Activated T-helper 1 cell treated with Interleukin-2 at 50 U/mL for 16 hours (primary cell): ENCODE data around the gene BLOC1S3.

Experiments used
- DNase-seq: peaks from one replicate; pipeline ENCODE4 v3.0.0-alpha.2; 2020; ENCODE audit warnings: low read depth

BLOC1S3 gene

DNA sequence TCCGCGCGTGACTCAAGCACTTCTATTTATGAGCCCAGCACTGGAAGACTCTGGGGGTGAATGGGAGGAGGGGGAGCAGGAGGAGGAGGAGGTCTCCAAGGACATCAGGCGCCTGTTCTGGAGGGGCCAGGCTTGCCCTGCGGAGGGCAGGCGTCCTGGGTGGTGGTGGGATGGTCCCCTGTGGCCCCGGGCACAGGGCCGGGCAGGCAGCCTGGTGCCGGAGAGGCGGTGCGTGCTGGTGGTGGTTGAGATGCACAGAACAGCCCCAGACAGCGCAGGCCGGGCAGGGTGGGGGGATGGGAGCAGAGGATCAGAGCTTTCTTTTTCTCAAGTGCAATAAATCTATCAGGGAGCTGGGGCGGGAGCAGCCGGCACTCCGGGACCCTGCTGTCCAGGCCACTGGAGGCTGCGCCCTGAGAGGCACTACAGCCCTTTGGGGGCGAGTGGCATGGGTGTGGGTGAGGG is 31.8 kb upstream of the BLOC1S3 start:
- no peak for DNase-seq

DNA sequence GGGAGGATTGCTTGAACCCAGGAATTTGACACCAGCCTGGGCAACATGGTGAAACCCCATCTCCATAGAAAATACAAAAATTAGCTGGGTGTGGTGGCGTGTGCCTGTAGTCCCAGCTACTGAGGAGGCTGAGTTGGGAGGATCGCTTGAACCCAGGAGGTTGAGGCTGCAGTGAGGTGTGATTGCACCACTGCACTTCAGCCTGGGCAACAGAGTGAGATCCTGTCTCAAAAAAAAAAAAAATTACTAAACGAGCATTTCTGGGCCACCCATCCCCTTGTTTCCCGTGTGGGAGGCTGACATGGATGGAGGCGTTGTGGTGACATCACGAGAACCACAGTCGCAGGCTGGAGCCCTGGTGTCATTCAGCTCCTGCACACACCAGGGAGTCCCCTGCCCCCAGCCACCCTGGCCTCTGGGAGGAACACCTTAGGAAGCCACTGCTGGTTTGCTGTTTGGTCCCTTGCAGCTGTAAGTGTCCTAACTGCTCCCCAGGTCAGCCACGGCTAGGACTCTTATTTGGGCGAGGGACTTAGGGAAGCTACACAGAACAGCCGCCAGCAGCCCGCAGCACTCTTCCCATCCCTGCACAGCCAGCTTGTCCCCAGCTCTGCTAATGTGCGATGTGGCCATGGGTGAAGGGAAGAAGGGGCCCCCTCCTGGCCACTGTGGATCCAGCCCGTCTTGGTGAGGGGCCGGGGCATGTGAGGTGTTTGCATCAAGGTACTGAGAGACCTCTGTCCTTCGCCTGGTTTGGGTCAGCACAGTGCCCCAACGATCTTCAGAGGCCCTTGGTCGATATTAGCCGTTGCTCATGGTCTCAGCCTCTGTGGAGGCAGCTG is 30.5 kb upstream of the BLOC1S3 start:
- DNase-seq = no peak

- DNase-seq = no peak
These were observed 29.5 kb upstream of the BLOC1S3 start for GRCh38 chr19:45149129-45149528.

DNA sequence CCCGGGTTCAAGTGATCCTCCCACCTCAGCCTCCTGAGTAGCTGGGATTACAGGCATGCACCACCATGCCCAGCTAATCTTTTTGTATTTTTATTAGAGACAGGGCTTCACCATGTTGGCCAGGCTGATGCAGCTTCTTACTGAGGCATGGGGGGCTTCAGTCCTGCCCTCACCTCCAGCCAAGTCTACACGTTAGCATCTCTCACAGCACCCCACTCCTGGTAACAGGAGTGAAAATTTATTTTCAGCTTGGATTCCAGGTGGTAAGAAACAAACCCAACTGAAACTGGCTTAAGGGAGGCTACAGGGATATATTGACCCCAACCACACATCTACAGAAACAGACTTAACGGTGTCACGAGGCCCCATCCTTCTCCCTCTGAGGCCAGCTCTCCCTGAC is 28.4 kb upstream of the BLOC1S3 start:
- DNase-seq = no peak

- DNase-seq = no peak
These were observed 27.8 kb upstream of the BLOC1S3 start for GRCh38 chr19:45150751-45151281.

DNA sequence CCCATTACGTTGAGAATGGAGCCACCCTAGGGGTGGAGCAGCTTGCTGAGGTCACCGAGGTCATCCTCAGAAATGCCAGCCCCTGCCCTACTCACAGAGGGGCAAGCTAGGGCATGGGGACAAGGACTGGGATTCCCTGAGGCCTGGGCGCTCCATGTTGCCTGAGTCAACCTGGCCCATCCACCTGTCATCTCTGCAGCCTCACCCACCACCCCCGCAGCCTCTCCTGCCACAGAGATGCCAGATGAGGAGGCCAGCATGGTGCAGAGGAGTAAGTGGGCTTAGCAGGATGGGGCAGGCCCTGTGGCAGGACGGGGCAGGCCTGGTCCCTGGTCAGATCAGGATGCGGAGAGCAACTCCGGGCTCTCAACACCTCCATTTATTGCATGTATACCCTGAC is 27.3 kb upstream of the BLOC1S3 start:
- DNase-seq = no peak

- DNase-seq = no peak
These were observed 26.6 kb upstream of the BLOC1S3 start for GRCh38 chr19:45151821-45152503.

DNA sequence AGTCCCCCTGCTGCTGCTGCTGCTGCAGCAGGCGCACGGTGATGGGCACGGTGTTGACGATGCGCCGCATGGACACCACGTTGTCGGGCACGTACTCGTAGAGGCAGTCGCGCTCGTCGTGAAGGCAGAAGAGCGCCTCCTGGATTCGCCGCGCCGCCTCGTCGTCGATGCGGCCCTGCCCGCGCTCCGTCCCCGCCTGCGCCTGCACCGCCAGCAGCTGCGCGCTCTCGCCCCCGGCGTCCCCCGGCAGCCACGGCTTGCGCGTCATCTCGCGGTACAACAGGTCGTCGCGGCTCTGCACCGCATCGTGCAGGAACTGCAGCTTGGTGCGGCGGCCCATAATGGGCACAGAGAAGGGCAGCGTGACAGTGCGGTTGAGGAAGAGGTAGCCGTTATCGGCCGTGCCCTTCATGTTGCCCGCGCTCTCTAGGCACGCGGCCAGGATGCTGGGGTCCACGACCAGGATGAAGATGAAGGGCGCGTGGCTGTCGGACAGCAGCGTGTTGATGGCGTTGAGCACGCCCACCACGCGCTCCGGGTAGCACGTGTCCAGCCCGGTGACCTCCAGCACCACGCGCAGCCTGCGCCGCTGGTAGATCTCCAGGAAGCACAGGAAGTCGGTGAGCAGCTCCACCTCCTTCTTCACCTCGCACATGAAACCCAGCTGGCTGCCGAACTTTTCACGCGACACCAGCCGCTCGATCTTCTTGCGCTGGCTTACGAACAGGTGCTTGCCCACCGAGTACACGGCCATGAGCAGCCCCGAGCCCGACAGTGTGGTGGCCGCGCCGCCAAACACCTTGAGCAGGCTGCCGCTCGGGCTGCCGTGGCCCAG is 25.9 kb upstream of the BLOC1S3 start:
- peak; percentile 25 for DNase-seq

DNA sequence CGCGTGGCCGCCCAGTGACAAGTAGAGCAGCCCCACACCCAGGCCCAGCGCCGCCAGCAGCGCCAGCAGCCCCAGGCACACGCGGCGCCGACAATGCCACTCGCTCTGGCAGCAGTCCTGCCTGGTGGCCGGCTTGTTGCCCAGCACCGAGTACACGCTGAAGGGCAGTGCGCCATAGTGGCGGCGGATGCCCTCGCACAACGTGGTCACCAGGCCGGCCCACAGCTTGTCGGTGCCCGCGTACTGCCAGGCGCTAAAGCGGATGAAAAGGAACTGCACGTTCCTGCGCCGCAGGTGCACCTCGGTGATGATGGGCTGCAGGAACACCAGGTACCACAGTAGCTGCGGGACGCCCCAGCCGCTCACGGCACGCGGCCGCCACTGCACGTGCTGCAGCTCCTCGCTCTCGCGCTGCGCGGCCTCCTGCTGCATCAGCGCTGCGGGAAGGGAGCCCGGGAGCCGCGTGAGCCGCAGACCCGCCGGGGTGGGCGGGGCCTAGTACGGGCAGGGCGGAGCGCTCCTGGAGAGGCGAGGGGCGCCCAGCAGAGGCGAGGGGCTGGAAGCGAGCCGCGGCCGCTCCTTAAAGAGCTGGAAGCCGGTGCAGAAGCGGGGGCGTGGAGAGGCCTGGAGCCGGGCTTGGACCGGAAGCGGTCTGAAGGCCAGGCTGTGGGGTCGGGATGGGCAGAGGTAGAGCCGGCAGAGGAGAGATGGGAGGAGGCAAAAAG is 25.1 kb upstream of the BLOC1S3 start:
- DNase-seq = peak; percentile 13

DNA sequence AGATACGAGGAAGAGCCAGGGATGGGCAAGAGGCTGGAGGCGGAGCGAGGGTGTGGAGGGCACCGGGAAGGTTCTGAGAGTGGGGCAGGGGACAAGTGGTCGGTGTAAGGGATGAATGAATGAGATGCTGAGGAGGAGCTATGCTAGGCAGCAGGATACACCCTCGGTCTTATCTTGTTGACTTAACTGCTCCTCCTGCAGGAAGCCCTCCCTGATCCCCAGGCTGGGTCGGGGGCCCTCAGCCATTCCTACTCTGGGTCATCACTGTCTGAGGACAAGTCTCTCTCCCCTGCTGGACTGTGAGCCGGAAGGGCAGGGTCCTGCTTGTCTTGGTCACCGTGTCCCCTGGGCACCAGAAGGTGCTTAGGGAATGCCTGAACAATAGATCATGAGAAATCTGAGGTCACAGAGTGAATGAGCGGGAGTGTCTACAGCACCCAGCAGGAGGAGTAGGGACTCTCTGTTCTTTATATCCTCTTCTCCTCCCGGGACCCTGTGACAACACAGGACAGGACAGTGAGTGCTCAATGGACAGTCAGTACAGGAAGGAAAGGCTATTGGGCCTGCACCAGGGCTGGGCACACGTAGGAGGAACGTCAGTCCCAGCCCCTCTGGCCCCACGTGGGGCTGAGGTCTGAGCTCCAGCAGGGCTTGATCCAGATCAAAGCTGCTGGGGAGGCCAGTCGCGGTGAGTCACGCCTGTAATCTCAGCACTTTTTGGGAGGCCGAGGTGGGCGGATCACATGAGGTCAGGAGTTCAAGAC is 24.3 kb upstream of the BLOC1S3 start:
- no peak for DNase-seq

DNA sequence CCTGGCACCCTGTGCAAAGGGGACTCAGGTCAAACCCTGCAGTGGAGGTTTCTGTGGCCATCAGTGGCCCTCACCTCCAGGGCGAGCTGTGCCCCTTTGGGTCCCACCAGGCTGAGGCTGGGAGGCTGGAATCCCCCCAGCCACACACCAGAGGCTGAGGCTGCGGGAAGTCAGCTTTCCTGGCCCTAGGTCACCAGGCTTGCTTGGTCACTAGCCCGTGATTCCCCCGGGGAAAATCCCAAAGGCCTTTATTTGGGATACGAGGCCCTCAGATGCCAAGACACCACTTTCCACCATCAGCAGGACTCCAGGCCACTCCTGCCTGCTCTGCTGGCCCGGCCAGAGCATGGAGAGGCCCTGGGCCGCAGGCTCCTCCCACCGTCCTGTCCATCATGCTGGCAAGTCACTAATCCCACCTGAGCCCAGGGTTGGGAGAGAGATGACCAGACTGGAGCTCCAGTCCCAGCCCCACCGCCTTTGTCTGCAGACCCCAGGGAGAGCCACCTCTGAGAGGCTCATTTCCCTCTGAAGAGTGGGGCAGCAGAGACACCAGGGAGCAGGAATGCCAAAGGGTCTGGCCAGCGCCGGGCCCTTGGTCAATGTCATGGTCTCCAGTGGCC is 22.5 kb upstream of the BLOC1S3 start:
- DNase-seq = no peak

DNA sequence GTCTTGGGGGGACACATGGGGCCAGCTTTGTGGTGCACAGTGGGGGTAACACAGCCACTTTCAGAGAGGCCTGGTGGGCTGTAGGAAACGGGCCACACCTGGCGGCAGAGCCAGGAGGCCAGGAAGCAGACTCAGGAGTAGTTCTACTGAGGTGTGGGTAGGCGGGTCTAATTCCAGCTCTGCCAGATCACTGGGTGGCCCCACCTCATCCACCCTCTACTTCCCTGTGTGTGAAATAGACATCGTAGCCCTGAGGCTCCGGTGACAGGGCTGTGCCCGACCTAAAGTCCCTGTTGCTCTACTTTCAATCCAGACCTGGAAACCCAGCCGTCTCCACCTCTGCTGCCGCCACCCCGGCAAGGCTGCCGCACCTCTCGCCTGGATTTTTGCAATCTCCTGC is 21.8 kb upstream of the BLOC1S3 start:
- DNase-seq = no peak

DNA sequence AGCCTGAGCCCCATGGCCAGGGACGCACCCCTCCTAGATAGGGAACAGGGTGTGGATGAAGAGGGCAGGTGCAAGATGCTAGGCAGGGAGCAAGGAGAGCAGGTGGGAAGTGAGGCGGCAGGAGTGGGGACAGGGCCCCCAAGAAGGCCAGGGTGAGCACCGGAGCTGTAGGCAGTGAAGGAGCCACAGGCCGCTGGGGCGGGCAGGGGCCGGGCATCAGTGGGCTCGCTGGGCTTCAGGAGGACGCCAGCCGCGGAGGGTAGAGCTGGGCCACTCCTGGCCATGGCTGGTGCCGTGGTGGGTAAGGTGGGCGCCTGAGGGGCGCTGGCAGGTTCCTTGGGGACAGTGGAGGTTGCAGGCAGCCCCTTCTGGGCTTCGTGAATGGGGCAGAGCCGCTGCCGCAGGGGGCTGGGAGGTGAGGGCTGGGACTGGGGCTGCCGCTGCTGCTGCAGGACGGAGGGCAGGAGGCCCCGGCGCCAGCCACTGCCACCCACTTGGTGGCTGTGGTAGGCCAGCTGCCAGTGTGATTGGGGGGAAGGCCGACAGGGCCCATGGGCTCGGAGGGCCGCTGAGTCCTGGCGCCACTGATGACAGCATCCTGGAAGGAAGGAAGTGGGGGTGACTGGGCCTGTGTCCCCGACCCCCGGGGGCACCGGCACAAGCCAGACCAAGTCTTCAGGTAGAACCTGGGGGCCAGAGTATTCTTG is 19.9 kb upstream of the BLOC1S3 start:
- DNase-seq = no peak

DNA sequence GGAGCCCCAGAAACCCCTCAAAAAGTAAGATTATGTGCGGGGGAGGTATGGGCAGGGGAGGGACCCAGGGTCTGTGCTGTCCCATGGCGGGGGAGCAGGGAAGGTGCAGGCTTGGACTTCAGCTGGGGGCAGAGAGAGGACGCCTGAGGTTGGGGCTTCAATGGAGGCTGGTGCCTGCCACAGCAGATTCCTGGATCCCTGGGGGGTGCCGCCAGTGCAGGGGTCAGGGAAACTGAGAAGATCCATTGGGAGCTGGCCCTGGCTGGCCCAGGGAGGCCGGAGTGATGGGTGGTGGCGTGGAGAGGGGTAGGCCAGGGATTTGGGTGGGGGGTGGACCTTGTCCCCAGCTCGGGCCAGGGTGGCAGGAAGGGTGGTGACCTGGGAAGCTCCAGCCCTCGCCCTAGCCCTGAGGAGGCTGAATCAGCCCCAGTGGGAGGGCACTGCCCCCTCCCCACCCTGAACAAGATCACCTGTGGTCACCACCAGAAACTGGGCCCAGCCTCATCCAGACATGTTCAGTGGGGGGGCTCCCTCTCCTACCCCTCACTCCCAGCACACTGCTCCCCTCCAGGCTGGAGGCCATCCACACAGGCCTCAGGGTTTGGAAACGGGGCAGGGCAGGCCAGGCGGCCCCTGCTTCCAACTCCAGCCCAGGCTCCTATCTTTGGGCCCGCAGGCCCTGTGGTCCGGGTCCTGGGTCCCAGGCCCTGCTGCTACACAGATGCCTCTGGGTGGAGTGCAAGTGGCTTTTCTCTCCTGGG is 19.2 kb upstream of the BLOC1S3 start:
- DNase-seq = no peak

DNA sequence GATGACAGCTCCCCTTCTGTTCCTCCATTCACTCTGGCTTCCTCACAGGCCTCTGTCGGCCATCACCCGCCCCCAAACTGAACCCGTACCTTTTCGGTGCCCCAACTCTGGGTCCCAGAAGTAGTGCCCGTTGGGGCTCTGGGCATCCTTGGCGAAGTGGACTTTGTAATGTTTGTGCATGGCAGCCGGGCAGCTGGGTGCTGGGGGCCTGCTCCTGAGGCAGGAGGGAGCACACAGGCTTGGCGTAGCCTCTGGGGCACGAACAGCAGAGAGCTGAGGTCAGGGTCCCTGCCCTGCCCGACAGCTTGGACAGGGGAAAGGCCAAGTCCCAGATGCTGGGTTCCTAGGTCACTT is 18.6 kb upstream of the BLOC1S3 start:
- no peak for DNase-seq

GRCh38 chr19:45160870-45161737 is 17.5 kb upstream of the BLOC1S3 start, which contains the start of gene NKPD1:
NKPD1 (minus strand) TSS chr19:45160982; CDS start chr19:45160150, 832 bp downstream.
- DNase-seq = no peak

- DNase-seq = no peak
These were observed 16.6 kb upstream of the BLOC1S3 start for GRCh38 chr19:45161738-45162607.
